Mesodermal cell (in vitro differentiated cells): Measurements from ENCODE around the gene ZFYVE28.

Experiments used
- H3K27ac ChIP-seq: 2 replicates; pipeline ENCODE4 v1.7.0; 2013; ENCODE audit warnings: mild to moderate bottlenecking, low read depth, low read length, moderate library complexity; ENCODE audit not compliant: severe bottlenecking
- H3K36me3 ChIP-seq: 2 replicates; pipeline ENCODE4 v1.7.1; 2013; ENCODE audit warnings: mild to moderate bottlenecking, low read length, moderate library complexity; ENCODE audit not compliant: control insufficient read depth, insufficient read depth
- H3K4me1 ChIP-seq: one replicate; pipeline ENCODE4 v1.7.1; 2013; ENCODE audit warnings: mild to moderate bottlenecking, low read length; ENCODE audit not compliant: insufficient read depth, control insufficient read depth, poor library complexity, severe bottlenecking
- H3K4me3 ChIP-seq: 2 replicates; pipeline ENCODE4 v1.7.0; 2013; ENCODE audit warnings: low read length, control low read depth, mild to moderate bottlenecking; ENCODE audit not compliant: insufficient read depth, poor library complexity, severe bottlenecking; ENCODE audit errors: extremely low read depth
- H3K9me3 ChIP-seq: 2 replicates; pipeline ENCODE4 v1.7.1; 2013; ENCODE audit warnings: mild to moderate bottlenecking, low read length, moderate library complexity; ENCODE audit not compliant: control insufficient read depth
- WGBS, 2 experiments: methylation state at CpG; one replicate each; pipeline ENCODE4 v1.1.5; 2013; ENCODE audit warnings: missing lambda C conversion rate in 2 of 2; ENCODE audit not compliant: insufficient coverage in 2 of 2; 5-methylcytosine and 5-hydroxymethylcytosine counted together

The ZFYVE28 gene

DNA sequence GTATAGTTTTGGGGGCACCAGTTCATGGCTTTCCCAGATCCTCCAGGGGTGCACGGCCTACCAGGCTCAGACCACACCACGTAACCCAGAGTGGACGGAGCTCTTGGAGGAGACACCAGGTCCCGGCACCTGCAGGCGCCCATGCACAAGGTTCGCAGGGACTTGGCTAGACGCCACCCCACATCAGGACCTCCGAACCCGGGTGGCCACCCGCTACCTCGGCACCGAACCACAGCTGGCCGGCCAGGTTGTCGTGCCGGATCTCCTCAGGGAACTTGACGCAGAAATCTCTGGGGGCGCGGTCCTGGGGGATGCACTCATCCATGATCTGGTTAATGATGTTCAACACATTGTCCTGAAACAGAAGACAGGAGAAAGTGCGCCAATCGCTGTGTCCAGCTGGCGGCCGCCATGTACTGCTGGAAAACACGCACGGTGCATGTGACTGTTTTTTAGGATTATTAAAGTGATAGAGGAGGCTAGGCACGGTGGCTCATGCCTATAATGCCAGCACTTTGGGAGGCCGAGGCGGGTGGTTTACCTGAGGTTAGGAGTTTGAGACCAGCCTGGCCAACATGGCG is 77.1 kb downstream of the ZFYVE28 start:
- Histone ChIP-seq H3K9me3 (no peaks in the 10 kb centered on the region), H3K36me3 (no peaks in the 10 kb centered on the region), H3K4me1 (no peaks in the 10 kb centered on the region), H3K4me3 (no peak overlapping the region), H3K27ac (no peak overlapping the region)
- 91 to 94% methylated on average over 21 to 25 of the region's 28 CpGs for WGBS, 2 experiments

DNA sequence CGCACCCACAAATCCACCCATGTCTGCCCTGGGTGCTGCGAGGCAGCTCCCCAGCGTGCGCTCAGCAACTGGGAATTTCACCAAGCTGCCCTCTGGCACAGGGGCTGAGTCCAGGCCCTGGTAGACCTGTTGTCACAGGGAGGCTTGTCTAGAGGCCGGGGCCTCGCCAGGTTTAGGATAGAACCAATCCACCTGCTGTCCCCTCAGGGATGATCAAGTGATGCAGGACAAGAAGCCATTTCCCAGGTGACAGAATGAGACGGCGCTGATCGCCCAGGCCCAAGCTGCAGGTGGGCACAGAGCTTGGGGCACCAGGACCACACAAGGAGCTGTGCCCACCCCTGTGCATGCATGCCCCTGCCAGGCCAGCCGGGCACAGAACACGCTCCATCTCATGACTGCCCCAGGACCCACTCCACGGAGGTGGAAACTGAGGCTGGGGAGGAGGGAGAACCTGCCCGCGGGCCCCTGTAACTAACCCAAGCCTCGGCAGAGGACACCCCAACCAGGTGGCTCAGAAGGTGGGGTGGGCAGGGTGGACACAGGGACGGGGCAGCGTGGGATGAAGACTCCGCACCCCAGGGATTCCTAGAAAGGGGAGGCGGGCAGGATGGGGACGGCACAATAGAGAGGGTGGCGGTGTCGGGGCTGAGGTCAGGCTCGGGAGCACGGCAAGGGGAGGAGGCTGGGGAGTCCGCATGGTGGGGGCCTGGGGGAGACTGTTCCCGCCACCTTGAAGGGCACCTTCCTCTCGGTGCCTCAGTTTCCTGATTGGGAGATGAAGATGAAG is 78.0 kb downstream of the ZFYVE28 start:
- 92 to 93% methylated on average over 19 to 24 of the region's 27 CpGs for WGBS, 2 experiments
- H3K4me1 ChIP-seq: no peaks in the 10 kb centered on the region
- no peaks in the 10 kb centered on the region for H3K9me3 ChIP-seq

DNA sequence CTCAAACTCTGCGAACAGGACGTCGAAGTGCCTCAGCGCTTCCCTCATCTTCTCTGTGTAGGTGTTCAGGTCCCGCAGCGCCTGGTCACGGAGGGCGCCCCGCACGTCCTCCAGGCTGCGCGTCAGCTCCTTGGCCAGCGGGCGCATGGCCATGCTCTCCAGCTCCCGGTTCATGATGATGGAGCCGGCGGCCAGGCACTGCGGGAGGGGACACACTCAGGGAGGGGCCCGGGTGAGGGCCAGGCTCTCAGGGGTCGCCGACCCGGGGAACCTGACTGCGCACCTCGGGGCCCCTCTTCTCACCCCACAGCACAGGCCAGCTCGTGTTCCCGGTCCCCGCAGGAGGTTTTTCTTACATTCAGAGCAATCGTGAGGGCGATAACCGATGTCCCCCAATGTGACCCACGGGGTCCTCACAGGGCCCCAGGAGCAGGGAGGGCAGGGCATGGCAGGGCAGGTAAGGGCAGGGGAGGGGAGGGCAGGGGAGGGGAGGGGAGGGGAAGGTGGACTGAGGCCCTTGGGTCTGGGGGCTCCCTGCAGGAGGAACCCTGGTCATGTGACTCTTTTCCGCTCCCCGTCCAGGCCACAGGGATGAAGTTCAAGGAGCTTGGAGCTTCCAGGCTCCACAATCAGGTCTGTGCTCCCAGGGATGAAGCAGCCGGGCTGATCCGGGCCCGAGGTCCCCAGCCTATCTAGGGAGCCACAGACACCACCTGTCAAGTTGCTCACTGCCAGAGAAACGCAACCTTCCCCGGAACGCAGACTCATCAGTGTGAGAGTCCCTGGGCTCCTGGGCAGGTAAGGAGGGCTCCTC is 78.8 kb downstream of the ZFYVE28 start:
- H3K4me1 ChIP-seq: no peaks in the 10 kb centered on the region
- 92% methylated on average over 31 to 33 of the region's 39 CpGs for WGBS, 2 experiments
- no peaks in the 10 kb centered on the region for H3K9me3 ChIP-seq
- H3K4me3 ChIP-seq: no peak overlapping the region
- H3K27ac ChIP-seq: no peak overlapping the region
- no peaks in the 10 kb centered on the region for H3K36me3 ChIP-seq

More for the DNA sequence above, 78.0 kb downstream of the ZFYVE28 start:
- Histone ChIP-seq H3K36me3 (no peaks in the 10 kb centered on the region), H3K4me3 (no peak overlapping the region), H3K27ac (no peak overlapping the region)

DNA sequence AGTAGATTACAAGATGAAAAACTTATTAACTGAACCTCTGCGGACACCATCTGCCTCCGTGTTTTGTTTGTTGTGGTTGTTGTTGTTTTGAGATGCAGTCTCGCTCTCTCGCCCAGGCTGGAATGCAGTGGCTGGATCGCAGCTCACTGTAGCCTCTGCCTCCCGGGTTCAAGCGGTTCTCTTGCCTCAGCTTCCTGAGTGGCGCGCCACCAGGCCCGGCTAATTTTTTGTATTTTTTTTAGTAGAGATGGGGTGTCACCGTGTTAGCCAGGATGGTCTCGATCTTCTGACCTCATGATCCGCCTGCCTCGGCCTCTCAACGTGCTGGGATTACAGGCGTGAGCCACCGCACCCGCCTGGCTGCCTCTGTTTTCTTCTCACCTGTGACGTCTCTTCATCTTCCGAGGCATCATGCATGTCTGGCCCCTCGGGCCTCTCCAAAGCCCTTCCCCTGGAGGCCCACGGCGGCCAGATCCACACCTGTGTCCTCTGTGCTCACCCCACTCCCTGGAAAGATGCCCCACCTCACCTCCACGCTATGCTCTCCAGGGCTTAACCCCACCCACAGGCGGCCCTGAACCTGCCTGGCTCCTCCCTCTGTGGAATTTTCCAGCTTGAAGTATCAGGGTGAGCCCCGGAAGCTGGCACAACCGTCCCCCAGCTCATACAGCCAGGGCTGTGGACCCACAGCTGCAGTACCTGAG is 79.5 kb downstream of the ZFYVE28 start:
- Histone ChIP-seq H3K4me3 (no peak overlapping the region), H3K27ac (no peak overlapping the region), H3K36me3 (no peaks in the 10 kb centered on the region), H3K4me1 (no peaks in the 10 kb centered on the region), H3K9me3 (no peaks in the 10 kb centered on the region)
- 90 to 92% methylated on average over 24 to 25 of the region's 27 CpGs for WGBS, 2 experiments

DNA sequence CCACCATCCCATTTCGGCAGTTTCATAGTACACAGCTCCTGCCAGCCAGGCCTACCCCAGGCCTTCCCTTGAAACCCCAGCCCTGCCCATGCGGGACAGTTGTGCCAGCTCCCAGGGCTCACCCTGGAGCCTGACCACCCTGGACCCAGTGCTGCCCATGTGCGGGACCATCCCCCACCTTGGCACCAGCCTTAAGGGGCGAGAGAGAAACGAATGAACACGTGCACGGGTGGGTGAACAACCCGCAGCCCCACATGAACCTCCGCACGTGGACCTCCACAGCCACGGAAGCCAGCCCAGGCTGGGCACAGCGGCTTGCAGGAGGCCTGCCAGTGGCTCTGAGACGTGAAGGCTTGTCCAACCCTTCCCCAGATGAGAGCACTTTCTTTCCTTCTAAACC is 80.5 kb downstream of the ZFYVE28 start:
- Histone ChIP-seq H3K27ac (no peak overlapping the region), H3K4me3 (no peak overlapping the region), H3K36me3 (no peaks in the 10 kb centered on the region), H3K9me3 (no peaks in the 10 kb centered on the region), H3K4me1 (no peaks in the 10 kb centered on the region)
- WGBS, 2 experiments: 91 to 96% methylated on average over 12 of the region's 13 CpGs

DNA sequence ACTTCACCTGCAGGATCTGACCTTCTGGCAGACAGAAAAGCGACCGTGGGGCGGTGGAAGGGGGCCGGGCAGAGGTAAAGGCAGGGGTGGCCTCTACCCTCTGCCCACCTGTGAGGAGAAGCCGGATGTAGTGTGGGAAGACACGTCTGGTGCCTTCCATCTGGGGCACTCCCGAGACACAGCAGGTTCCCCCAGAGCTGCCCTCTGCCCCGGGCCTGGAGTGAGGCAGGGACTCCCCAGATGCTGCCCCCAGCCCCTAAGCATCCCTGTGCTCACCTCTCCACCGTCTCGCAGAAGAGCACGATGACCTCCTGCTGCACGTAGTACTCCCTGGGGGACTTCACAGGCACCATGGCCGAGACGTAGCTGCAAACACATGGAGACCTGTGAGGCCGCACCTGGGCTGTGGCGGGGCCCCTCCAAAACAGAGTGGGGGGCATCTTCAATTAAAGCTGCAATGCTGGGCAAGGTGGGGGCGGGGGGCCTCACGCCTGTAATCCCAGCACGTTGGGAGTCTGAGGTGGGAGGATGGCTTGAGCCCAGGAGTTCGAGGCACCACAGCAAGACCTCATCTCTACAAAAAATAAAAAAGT is 81.2 kb downstream of the ZFYVE28 start:
- H3K36me3 ChIP-seq: no peaks in the 10 kb centered on the region
- H3K4me3 ChIP-seq: no peak overlapping the region
- no peak overlapping the region for H3K27ac ChIP-seq
- 82 to 88% methylated on average over 15 to 16 of the region's 20 CpGs for WGBS, 2 experiments
- H3K4me1 ChIP-seq: no peaks in the 10 kb centered on the region
- H3K9me3 ChIP-seq: no peaks in the 10 kb centered on the region

DNA sequence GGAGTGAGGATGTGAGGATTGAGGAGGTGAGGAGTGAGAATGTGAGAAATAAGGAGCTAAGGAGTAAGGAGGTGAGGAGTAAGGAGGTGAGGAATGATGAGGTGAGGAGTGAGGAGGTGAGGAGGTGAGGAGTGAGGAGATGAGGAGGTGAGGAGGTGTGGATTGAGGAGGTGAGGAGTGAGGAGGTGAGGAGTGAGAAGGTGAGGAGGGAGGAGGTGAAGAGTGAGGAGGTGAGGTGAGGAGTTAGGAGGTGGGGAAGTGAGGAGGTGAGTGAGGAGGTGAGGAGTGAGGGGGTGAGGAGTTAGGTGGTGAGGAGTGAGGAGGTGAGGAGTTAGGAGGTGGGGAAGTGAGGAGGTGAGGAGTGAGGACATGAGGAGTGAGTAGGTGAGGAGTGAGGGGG is 81.8 kb downstream of the ZFYVE28 start:
- no peak overlapping the region for H3K27ac ChIP-seq
- H3K9me3 ChIP-seq: no peaks in the 10 kb centered on the region
- no peaks in the 10 kb centered on the region for H3K36me3 ChIP-seq
- no peaks in the 10 kb centered on the region for H3K4me1 ChIP-seq
- no peak overlapping the region for H3K4me3 ChIP-seq

DNA sequence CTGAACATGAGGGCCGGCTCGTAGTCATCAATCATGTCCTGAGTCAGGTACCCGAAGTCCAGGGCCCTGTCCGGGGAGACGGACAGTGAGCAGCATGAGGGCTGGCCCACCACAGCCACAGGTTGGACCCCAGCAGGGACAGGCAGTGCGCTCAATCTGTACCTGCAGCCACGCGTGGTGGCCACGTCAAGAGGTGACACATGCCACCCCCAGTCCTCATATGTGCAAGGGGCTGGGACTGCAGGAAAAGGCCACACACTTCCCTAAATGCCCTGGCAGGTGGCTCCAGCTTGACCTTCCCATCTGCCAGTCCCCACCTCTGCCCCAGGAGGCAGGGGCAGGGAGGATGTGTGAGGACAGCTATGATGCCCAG is 82.7 kb downstream of the ZFYVE28 start:
- Histone ChIP-seq H3K36me3 (no peaks in the 10 kb centered on the region), H3K4me3 (no peak overlapping the region), H3K9me3 (no peaks in the 10 kb centered on the region), H3K27ac (no peak overlapping the region), H3K4me1 (no peaks in the 10 kb centered on the region)
- 94 to 97% methylated on average over 9 of the region's 9 CpGs for WGBS, 2 experiments

DNA sequence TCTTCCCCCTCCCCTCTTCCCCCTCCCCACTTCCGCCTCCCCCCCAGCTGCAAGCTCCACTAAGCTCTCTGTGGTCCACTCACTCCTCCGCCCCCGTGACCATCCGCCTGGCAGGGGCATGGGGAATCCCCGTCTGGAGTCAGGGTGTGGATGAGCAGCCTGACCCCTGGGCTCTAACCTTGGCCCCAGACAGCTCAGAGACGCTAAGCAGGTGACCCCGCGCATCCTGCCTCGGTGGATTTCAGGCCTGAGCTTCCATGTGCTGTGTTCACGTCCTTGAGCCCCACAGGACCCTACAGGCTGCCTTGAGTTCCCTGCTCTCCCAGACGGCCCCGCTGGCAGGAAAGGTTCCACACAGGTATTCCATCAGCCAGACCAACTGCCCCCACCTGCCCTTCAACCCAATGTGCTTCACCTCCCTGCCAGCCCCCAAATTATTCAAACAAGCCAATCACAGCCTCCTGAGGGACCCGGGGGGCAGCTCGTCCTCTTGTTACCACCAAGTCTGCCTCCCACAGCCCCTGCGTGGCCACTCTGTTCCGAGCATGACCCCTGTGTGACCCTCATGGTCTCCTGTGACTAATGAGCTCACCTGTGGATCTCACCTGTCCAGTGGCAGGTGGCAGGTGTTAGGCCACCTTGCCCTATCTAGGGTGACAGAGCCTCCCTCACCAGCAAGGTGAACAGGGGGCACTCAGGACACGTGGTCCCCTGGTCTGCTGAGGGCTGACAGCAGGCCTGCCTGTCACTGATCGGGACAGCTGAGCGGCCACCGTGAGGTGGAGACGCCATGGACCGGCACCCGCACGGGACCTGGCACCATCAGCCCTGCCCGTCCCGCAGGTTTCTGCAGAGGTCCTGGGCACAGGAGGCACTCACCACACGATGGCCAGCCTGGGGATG is 83.4 kb downstream of the ZFYVE28 start:
- Histone ChIP-seq H3K9me3 (no peaks in the 10 kb centered on the region), H3K4me1 (no peaks in the 10 kb centered on the region), H3K36me3 (no peaks in the 10 kb centered on the region), H3K4me3 (no peak overlapping the region), H3K27ac (no peak overlapping the region)
- WGBS, 2 experiments: 86 to 91% methylated on average over 22 to 25 of the region's 27 CpGs
